Measurements from ENCODE around the gene TPGS1.
A peak's percentile ranks its signal among the peaks of the same experiment; 100 is the strongest.

Gene TPGS1

GRCh38 chr19:496112-496665 lies 11.1 kb upstream of the TPGS1 start, which contains the start of gene MADCAM1:
MADCAM1 (plus strand) TSS chr19:496486; CDS start chr19:496500, 14 bp downstream.
- no peak for DNase-seq

GRCh38 chr19:496986-497385 lies 10.3 kb upstream of the TPGS1 start:
- no peak for DNase-seq

GRCh38 chr19:497491-497868 lies 9.8 kb upstream of the TPGS1 start:
- DNase-seq, result no peak

DNA sequence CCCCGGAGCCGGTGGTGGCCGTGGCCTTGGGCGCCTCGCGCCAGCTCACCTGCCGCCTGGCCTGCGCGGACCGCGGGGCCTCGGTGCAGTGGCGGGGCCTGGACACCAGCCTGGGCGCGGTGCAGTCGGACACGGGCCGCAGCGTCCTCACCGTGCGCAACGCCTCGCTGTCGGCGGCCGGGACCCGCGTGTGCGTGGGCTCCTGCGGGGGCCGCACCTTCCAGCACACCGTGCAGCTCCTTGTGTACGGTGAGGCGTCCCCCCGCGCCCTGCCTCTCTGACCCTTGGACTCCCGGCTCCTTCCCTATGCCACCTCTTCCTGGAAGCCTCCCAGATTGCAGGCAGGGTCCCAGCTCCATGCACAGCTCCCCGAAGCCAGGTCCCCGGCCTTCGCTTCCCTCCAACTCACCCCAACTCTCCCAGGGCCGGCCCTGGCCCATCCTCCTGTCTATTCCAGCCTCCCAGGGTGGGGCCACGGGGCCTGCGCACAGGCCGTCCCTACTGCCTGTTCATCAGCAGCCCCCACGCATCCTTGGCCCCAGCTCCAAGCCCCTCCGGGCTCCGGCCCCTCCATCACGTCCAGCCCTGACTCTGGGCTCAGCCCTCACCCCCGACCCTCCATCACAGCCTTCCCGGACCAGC lies 9.3 kb upstream of the TPGS1 start:
- no peak for DNase-seq

DNA sequence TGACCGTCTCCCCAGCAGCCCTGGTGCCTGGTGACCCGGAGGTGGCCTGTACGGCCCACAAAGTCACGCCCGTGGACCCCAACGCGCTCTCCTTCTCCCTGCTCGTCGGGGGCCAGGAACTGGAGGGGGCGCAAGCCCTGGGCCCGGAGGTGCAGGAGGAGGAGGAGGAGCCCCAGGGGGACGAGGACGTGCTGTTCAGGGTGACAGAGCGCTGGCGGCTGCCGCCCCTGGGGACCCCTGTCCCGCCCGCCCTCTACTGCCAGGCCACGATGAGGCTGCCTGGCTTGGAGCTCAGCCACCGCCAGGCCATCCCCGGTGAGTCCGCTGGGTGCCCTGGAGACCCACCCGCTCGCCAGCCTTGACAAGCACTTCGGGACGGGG lies 8.8 kb upstream of the TPGS1 start:
- DNase-seq, result no peak

DNA sequence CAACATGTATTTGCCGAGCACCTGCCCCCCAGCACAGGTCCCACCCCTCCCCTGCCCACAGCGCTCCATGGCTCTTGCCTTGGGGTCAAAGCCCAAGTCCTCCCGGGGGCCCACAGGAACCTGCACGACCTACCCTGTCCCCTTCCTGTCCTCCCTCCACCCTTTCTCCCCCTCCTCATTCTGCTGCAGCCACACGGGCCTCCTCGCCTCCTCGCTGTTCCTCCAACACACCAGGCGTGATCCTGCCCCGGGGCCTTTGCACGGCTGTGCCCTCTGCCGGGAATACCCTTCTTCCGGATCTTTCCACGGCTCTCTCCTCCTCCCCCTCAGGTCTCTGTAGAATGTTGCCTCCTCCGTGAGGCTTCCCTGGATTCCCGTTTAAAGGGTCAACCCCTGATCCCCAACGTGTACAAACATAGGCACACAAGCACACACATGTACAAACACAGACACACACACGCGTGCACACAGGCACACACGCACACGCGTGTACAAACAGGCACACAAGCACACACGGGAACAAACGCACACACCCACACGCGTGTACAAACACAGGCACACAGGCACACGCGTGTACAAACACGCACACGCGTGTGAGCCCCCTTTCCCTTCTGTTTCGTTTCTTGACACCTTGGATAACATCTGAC lies 8.2 kb upstream of the TPGS1 start:
- no peak for DNase-seq

- no peak for DNase-seq
Observed at GRCh38 chr19:501646-502045, 5.7 kb upstream of the TPGS1 start.

GRCh38 chr19:504616-505015 lies 2.7 kb upstream of the TPGS1 start:
- DNase-seq, result no peak

- peak; percentile 95 for DNase-seq
Observed at GRCh38 chr19:506404-507285, 652 bp upstream of the TPGS1 start.

DNA sequence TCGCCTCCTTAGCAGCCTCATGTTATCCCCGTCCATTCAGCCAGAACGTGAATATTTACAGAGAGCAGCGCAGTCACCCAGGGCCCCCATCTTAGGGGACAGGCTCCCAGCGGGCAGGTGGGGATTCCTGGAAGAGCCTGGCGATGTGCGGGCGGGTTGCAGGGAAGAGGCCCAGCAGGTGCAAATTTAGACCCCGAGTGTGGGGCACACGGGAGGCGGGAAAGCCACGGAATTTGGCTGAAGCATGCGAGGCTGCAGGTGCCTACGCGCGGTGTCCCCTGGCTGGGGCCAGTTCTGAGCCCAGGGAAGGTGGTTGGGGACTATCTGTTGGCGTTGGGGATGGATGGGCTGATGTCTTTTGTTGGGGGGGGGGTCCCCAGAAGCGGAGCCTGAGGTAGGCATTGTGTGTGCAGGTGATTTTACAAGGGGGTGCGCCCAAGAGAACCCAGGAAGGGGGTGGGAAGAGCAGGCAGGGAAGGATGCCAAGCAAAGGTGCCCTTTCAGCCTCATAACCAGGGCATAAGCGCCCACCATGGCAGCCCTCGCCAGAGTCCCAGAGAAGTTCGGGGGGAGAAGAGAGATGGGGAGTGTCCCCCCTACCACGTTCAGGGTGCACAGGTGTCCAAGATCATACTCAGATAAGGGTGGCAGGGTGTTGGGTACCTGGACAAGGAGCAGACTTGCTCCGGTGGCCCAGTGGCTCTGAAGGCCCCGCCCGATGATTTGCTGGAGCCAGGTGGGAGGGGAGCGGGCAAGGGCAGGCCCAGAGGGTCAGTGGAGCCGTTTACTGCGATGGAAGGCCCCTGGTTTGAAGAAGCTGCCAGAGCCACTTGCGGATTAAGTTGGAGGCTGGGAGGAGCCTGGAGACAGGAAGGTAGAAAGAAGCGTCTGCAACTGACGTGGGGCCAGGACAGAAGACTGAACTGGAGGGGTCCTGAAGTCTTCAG lies 1.2 kb downstream of the TPGS1 start:
- DNase-seq, result no peak

DNA sequence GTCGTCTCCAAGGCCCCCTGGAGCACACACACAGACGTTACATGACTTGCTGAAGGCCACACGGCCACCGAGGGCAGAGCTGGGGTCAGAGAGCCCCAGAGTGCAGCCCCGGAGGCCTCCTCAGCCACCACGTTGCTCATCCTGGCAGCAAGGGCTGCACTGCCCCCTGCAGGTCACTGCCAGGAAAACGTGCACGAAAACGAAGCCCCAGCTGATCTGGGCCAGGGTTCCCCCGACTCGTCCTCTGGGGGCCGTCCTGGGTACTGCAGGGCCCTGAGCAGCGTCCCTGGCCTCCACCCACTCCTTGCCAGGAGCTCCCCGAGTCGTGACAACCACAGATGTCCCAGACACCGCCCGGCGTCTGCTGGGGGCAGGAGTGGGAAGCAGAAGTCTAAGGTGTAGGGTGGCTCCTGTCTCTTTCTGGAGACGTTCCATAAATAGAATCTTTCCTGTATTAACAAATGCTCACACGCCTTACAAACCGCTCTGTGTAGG lies 3.4 kb downstream of the TPGS1 start:
- DNase-seq, result peak; percentile 68

DNA sequence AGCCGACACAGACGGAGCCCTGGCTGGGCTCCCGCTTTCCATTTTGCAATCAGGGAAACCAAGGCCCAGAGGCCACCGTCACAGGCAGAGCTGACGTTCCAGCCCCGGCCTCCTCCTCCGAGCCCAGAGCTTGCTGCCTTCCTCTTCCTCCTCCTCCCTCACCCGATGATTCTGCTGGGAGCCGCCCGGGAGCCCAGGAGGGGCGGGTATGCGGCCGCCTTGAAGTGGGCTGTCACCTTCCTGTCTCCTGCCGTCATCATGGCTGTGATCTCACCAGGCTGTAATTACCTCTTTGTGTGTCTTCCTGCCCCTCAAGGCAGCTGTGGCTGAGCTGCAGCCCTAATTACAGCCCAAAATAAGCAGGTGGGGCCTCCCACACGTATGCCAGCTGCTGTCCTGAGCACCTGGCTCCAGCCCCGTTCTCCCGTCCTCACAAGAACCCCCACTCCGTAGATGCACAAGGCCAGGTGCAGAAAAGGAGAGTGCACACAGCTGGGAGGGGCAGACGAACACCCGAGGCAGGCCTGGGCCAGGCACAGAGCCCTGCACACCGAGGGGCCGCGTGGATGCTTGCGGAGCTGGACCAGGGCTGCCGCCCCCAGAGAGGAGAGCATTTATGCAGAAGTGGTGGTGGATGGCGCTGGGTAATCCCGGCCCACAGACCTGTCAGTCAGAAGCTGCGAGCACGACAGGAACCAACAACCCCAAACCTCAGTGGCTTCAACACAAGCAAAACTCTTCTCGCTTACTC lies 4.0 kb downstream of the TPGS1 start:
- DNase-seq, result peak; percentile 89

- DNase-seq, result peak; percentile 79
Observed at GRCh38 chr19:512547-513365, 5.5 kb downstream of the TPGS1 start.

DNA sequence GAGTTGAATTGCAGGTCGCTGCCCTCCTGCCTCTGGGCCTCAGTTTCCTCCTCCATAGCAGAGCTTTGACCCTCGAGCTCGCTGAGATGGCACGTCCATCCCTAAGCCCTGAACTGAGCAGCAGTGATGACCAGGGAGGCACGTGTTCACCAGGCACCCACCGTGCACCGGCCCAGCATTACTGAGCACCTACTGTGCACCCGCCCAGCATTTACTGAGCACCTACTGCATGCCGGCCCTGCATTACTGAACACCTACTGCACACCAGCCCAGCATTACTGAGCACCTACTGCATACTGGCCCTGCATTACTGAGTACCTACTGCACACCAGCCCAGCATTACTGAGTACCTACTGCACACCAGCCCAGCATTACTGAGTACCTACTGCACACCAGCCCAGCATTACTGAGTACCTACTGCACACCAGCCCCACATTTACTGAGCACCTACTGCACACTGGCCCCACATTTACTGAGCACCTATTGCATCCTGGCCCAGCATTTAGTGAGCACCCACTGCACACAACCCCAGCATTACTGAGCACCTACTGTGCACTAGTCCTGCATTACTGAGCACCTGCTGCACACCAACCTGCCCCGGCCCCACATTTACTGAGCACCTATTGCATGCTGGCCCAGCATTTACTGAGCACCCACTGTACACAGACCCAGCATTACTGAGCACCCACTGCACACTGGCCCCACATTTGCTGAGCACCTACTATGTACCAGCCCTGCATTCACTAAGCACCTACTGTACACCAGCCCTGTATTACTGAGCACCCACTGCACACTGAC lies 6.3 kb downstream of the TPGS1 start:
- DNase-seq, result no peak

GRCh38 chr19:514166-514663 lies 6.9 kb downstream of the TPGS1 start:
- no peak for DNase-seq

DNA sequence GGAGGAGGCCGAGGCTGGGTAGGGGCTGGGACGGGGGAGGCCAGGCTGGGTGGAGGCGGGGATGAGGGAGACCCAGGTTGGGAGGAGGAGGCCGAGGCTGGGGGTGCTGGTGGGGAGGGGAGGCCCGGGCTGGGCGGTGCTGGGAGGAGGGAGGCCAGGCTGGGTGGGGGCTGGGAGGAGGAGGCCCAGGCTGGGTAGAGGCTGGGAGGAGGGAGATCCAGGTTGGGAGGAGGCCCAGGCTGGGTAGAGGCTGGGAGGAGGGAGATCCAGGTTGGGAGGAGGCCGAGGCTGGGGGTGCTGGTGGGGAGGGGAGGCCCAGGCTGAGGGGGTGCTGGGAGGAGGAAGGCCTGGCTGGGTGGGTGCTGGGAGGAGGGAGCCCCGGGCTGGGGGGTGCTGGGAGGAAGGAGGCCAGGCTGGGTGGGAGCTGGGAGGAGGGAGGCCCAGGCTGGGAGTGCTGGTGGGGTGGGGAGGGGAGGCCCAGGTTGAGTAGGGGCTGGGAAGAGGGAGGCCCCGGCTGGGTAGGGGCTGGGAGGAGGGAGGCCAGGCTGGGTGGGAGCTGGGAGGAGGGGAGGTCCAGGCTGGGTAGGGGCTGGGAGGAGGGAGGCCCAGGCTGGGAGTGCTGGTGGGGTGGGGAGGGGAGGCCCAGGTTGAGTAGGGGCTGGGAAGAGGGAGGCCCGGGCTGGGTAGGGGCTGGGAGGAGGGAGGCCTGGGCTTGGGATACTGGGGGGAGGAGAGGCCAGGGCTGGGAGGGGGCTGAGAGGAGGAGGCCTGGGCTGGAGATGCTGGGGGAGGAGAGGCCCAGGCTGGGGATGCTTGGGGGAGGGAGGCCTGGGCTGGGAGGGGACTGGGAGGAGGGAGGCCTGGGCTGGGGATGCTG lies 10.7 kb downstream of the TPGS1 start:
- no peak for DNase-seq

GRCh38 chr19:518598-519231 lies 11.4 kb downstream of the TPGS1 start:
- no peak for DNase-seq

DNA sequence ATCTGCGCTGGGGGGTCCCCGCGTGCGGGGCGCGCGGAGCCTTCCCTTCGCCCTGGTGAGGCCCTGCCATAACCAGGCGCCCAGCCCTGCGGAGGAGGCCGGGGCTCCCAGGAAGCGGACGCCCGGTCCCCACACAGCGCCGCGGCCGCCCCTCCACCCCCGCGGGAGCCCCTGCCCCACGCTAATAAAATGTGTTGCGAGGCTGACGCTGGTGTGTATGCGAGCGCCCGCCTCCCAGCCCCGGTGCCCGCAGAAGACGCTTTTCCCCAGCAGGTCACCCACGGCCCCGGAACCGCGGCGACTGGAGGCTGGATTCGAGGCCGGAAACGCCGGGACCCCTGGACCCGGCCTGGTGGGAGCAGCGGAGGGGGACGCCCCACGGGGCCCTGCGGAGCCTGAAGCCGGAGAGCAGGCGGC lies 12.2 kb downstream of the TPGS1 start:
- DNase-seq, result no peak

Measured in NCI-H510A treated with DMSO at 0.1 percent for 48 hours (cell line).